OCI-LY3 (cell line): ENCODE results near the gene IHH.

Source experiments
- EZH2phosphoT487 ChIP-seq: fragments of 200-600 bp; shearing (Covaris generic); IDR thresholded peaks from 2 replicates; pipeline ENCODE4 v1.6.1; 2018; ENCODE audit warnings: antibody characterized with exemption, mixed run types, low read depth
- TF ChIP-seq, protein P1 (sequence below): fragments of 200-600, 300-600 bp; sonication (generic); IDR thresholded peaks from 2 replicates; pipeline ENCODE4 v1.5.1; 2014; ENCODE audit warnings: antibody characterized with exemption, low read length, low read depth

DNA sequence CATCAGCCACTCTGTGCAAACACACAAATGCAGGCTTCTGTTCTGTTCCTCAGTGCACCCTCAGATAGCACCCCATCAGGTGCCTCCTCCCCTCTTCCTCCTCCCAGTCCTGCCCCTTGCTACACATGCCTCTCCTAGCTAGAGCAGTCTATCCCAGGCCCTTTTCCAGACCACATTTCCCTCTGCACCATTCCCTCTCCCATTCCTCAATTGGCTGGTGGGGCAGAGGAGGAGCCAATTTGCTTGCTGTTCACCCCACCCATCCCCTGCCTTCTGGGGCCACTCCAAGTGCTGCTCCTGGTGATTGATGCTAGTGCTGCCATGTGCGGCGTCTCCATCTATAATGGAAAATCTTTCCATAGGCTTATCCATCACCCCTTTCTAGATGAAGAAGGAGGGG, 24.8 kb downstream of the IHH start:
- TF ChIP-seq, protein P1, sequence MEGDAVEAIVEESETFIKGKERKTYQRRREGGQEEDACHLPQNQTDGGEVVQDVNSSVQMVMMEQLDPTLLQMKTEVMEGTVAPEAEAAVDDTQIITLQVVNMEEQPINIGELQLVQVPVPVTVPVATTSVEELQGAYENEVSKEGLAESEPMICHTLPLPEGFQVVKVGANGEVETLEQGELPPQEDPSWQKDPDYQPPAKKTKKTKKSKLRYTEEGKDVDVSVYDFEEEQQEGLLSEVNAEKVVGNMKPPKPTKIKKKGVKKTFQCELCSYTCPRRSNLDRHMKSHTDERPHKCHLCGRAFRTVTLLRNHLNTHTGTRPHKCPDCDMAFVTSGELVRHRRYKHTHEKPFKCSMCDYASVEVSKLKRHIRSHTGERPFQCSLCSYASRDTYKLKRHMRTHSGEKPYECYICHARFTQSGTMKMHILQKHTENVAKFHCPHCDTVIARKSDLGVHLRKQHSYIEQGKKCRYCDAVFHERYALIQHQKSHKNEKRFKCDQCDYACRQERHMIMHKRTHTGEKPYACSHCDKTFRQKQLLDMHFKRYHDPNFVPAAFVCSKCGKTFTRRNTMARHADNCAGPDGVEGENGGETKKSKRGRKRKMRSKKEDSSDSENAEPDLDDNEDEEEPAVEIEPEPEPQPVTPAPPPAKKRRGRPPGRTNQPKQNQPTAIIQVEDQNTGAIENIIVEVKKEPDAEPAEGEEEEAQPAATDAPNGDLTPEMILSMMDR: no peak
- TF ChIP-seq EZH2phosphoT487: no peak
